Measurements from ENCODE around the gene BHLHE23. TPM values are rescaled to one million over a fixed set of nuclear protein-coding genes. Genes with fewer than 3 reads are reported as not detected.
"Not testable (repeated sequence)": the region's sequence is repeated elsewhere in the genome, so short reads cannot be mapped to it uniquely, and the experiment has no call there.

Gene BHLHE23
- total RNA-seq, 1 donor from 2014 or later = not detected

- no peak for DNase-seq (ENCODE audit: low spot score)
- intact Hi-C loops (cut with DNase I) = no loop called here
Observed at GRCh38 chr20:62967149-62967501, 39.6 kb downstream of the BHLHE23 start.

- intact Hi-C loops (cut with DNase I) = no loop called here
- DNase-seq (ENCODE audit: low spot score) = no peak
Observed at GRCh38 chr20:62966212-62967148, 40.3 kb downstream of the BHLHE23 start.

- no peak for DNase-seq (ENCODE audit: low spot score)
- intact Hi-C loops (cut with DNase I) = no loop called here
Observed at GRCh38 chr20:62965363-62965771, 41.4 kb downstream of the BHLHE23 start.

GRCh38 chr20:62964700-62965099 lies 42.1 kb downstream of the BHLHE23 start:
- intact Hi-C loops (cut with DNase I) = no loop called here
- no peak for DNase-seq (ENCODE audit: low spot score)

- no peak for DNase-seq (ENCODE audit: low spot score)
- intact Hi-C loops (cut with DNase I) = no loop called here
Observed at GRCh38 chr20:62963614-62964397, 43.0 kb downstream of the BHLHE23 start.

- intact Hi-C loops (cut with DNase I) = no loop called here
- no peak for DNase-seq (ENCODE audit: low spot score)
Observed at GRCh38 chr20:62962891-62963613, 43.7 kb downstream of the BHLHE23 start.

GRCh38 chr20:62962221-62962879 lies 44.4 kb downstream of the BHLHE23 start:
- no peak for DNase-seq (ENCODE audit: low spot score)
- intact Hi-C loops (cut with DNase I) = no loop called here

- intact Hi-C loops (cut with DNase I) = no loop called here
- DNase-seq (ENCODE audit: low spot score) = no peak
Observed at GRCh38 chr20:62961799-62962198, 45.0 kb downstream of the BHLHE23 start.

GRCh38 chr20:62961310-62961783 lies 45.4 kb downstream of the BHLHE23 start:
- intact Hi-C loops (cut with DNase I) = no loop called here
- DNase-seq (ENCODE audit: low spot score) = no peak

GRCh38 chr20:62960446-62961309 lies 46.1 kb downstream of the BHLHE23 start:
- DNase-seq (ENCODE audit: low spot score); intact Hi-C loops (cut with DNase I): not testable (repeated sequence)

- DNase-seq (ENCODE audit: low spot score) = no peak
- intact Hi-C loops (cut with DNase I) = no loop called here
Observed at GRCh38 chr20:62959998-62960436, 46.7 kb downstream of the BHLHE23 start.

- intact Hi-C loops (cut with DNase I) = no loop called here
- DNase-seq (ENCODE audit: low spot score) = no peak
Observed at GRCh38 chr20:62959101-62959971, 47.4 kb downstream of the BHLHE23 start.

- intact Hi-C loops (cut with DNase I) = no loop called here
- no peak for DNase-seq (ENCODE audit: low spot score)
Observed at GRCh38 chr20:62958388-62959100, 48.2 kb downstream of the BHLHE23 start.

- DNase-seq (ENCODE audit: low spot score) = no peak
- intact Hi-C loops (cut with DNase I) = no loop called here
Observed at GRCh38 chr20:62957136-62958117, 49.3 kb downstream of the BHLHE23 start.

GRCh38 chr20:62956387-62957135 lies 50.2 kb downstream of the BHLHE23 start:
- no peak for DNase-seq (ENCODE audit: low spot score)
- intact Hi-C loops (cut with DNase I) = no loop called here
